IMR-90 (cell line): ENCODE measurements around the gene HDGFL3. TPM values are rescaled to one million over a fixed set of nuclear protein-coding genes. Genes with fewer than 3 reads are reported as not detected.
A peak's percentile ranks its signal among the peaks of the same experiment; 100 is the strongest.

Experiments used
- ATAC-seq: fragments of 200-7000 bp; cut with Tn5 transposase; 2 replicates; pipeline ENCODE4 v1.9.1; 2020; ENCODE audit warnings: low read depth, mild to moderate bottlenecking, moderate library complexity
- BruUV-seq: library from RNA; stranded (reverse); fragments of 400-500 nt; replicated peaks from 2 replicates; lab custom pipeline; 2021; lab: Mats Ljungman, UMichigan
- CTCF ChIA-PET: fragments of 300-600 bp; formaldehyde crosslinking; extraction: SDS; loops from one replicate; lab custom pipeline; 2021; ENCODE audit warnings: antibody characterized with exemption; lab: Yijun Ruan, JAX
- POLR2A ChIA-PET: fragments of 300-600 bp; sonication (Branson Sonifier 250); formaldehyde crosslinking; loops from one replicate; lab custom pipeline; 2022; ENCODE audit warnings: antibody characterized with exemption; ENCODE audit not compliant: unreplicated experiment; lab: Charles Lee
- DNase-seq: peaks from one replicate; pipeline ENCODE4 v3.0.0; 2013
- H2AFZ ChIP-seq: replicated peaks from 2 replicates; pipeline ENCODE3; 2013; ENCODE audit warnings: low read length, mild to moderate bottlenecking; ENCODE audit not compliant: poor library complexity
- H2AK5ac ChIP-seq: 2 replicates; pipeline ENCODE4 v1.6.1; 2013; ENCODE audit warnings: low read depth, low read length, inconsistent platforms
- H2AK9ac ChIP-seq: replicated peaks from 2 replicates; pipeline ENCODE3; 2013; ENCODE audit warnings: mild to moderate bottlenecking, low read depth, low read length, moderate library complexity; ENCODE audit not compliant: poor library complexity
- H2BK120ac ChIP-seq: 2 replicates; pipeline ENCODE4 v1.6.1; 2013; ENCODE audit warnings: low read depth, low read length, inconsistent platforms
- H2BK15ac ChIP-seq: 3 replicates; pipeline ENCODE4 v1.6.1; 2013; ENCODE audit warnings: low read depth, low read length, inconsistent platforms
- H2BK20ac ChIP-seq: 2 replicates; pipeline ENCODE4 v1.6.1; 2013; ENCODE audit warnings: low read depth, mild to moderate bottlenecking, inconsistent platforms, low read length, moderate library complexity
- H2BK5ac ChIP-seq: 2 replicates; pipeline ENCODE4 v1.6.1; 2013; ENCODE audit warnings: mild to moderate bottlenecking, low read depth, low read length, inconsistent platforms; ENCODE audit not compliant: poor library complexity, severe bottlenecking
- H3K14ac ChIP-seq: replicated peaks from 2 replicates; pipeline ENCODE4 v1.6.1; 2013; ENCODE audit warnings: low read depth, low read length, inconsistent platforms
- H3K18ac ChIP-seq: 2 replicates; pipeline ENCODE4 v1.6.1; 2013; ENCODE audit warnings: low read depth, low read length, control low read depth
- H3K23ac ChIP-seq: 2 replicates; pipeline ENCODE4 v1.6.1; 2013; ENCODE audit warnings: low read depth, low read length, inconsistent platforms
- H3K27ac ChIP-seq: 2 replicates; pipeline ENCODE4 v1.5.1; 2013; ENCODE audit warnings: mild to moderate bottlenecking, control low read depth, low read length; ENCODE audit not compliant: insufficient read depth
- H3K27me3 ChIP-seq: 2 replicates; pipeline ENCODE4 v1.6.1; 2013; ENCODE audit warnings: low read length; ENCODE audit not compliant: control insufficient read depth, insufficient read depth
- H3K36me3 ChIP-seq: 2 replicates; pipeline ENCODE4 v1.6.1; 2013; ENCODE audit warnings: low read length, mixed read lengths; ENCODE audit not compliant: control insufficient read depth, insufficient read depth
- H3K4ac ChIP-seq: 2 replicates; pipeline ENCODE4 v1.6.1; 2013; ENCODE audit warnings: low read depth, low read length, inconsistent platforms
- H3K4me1 ChIP-seq: 2 replicates; pipeline ENCODE4 v1.6.1; 2013; ENCODE audit warnings: low read length, mixed read lengths; ENCODE audit not compliant: control insufficient read depth, insufficient read depth
- H3K4me2 ChIP-seq: 2 replicates; pipeline ENCODE4 v1.6.1; 2013; ENCODE audit warnings: low read depth, mild to moderate bottlenecking, control low read depth, low read length, moderate library complexity
- H3K4me3 ChIP-seq: 2 replicates; pipeline ENCODE4 v1.5.1; 2013; ENCODE audit warnings: low read depth, mild to moderate bottlenecking, control low read depth, low read length, moderate library complexity; ENCODE audit not compliant: insufficient read depth
- H3K56ac ChIP-seq: 2 replicates; pipeline ENCODE4 v1.6.1; 2013; ENCODE audit warnings: low read length, inconsistent platforms; ENCODE audit not compliant: insufficient read depth; ENCODE audit errors: extremely low read depth
- H3K79me1 ChIP-seq, 2 experiments: 2 replicates each; pipeline ENCODE4 v1.6.1; 2013; ENCODE audit warnings: low read length in 2 of 2, inconsistent platforms in 1 of 2, low read depth in 1 of 2
- H3K9ac ChIP-seq: 2 replicates; pipeline ENCODE4 v1.6.1; 2013; ENCODE audit warnings: low read depth, low read length, control low read depth
- H3K9me1 ChIP-seq: 2 replicates; pipeline ENCODE4 v1.6.1; 2013; ENCODE audit warnings: low read length, inconsistent platforms; ENCODE audit not compliant: insufficient read depth
- H3K9me3 ChIP-seq: 2 replicates; pipeline ENCODE4 v1.6.1; 2013; ENCODE audit warnings: low read length; ENCODE audit not compliant: control insufficient read depth, insufficient read depth
- H4K20me1 ChIP-seq: 2 replicates; pipeline ENCODE4 v1.6.1; 2013; ENCODE audit warnings: low read length, inconsistent platforms; ENCODE audit not compliant: insufficient read depth
- H4K5ac ChIP-seq: 2 replicates; pipeline ENCODE4 v1.6.1; 2013; ENCODE audit warnings: mild to moderate bottlenecking, low read depth, low read length, control low read depth
- H4K8ac ChIP-seq, 2 experiments: 2 replicates each; pipeline ENCODE4 v1.6.1; 2013; ENCODE audit warnings: low read depth in 2 of 2, low read length in 2 of 2, control low read depth in 1 of 2, inconsistent platforms in 1 of 2
- H4K91ac ChIP-seq: 2 replicates; pipeline ENCODE4 v1.6.1; 2013; ENCODE audit warnings: low read depth, low read length, inconsistent platforms; ENCODE audit not compliant: insufficient read depth
- BHLHE40 ChIP-seq: fragments of 150-350 bp; IDR thresholded peaks from 2 replicates; pipeline ENCODE4 v1.6.1; 2016; ENCODE audit warnings: mild to moderate bottlenecking, low read depth, low read length
- CEBPB ChIP-seq: IDR thresholded peaks from 2 replicates; pipeline ENCODE4 v1.6.1; 2012; ENCODE audit warnings: low read depth, low read length, improper control_type of control experiment
- CHD1 ChIP-seq: IDR thresholded peaks from 2 replicates; pipeline ENCODE4 v1.6.1; 2012; ENCODE audit warnings: low read depth, low read length, improper control_type of control experiment
- FOS ChIP-seq: fragments of 150-350 bp; IDR thresholded peaks from 2 replicates; pipeline ENCODE4 v1.6.1; 2016; ENCODE audit warnings: low read depth, low read length
- MAFK ChIP-seq: IDR thresholded peaks from 2 replicates; pipeline ENCODE4 v1.6.1; 2012; ENCODE audit warnings: low read depth, low read length, improper control_type of control experiment
- MAZ ChIP-seq: IDR thresholded peaks from 2 replicates; pipeline ENCODE4 v1.6.1; 2012; ENCODE audit warnings: low read depth, mild to moderate bottlenecking, low read length, improper control_type of control experiment, moderate library complexity, borderline replicate concordance
- NFE2L2 ChIP-seq: fragments of 150-350 bp; IDR thresholded peaks from 2 replicates; pipeline ENCODE4 v1.6.1; 2016; ENCODE audit warnings: low read depth, mild to moderate bottlenecking, low read length
- POLR2A ChIP-seq: IDR thresholded peaks from 2 replicates; pipeline ENCODE4 v1.6.1; 2012; ENCODE audit warnings: mild to moderate bottlenecking, low read depth, low read length
- RAD21 ChIP-seq: IDR thresholded peaks from 2 replicates; pipeline ENCODE4 v1.6.1; 2012; ENCODE audit warnings: low read length, improper control_type of control experiment
- RCOR1 ChIP-seq: IDR thresholded peaks from 2 replicates; pipeline ENCODE4 v1.6.1; 2012; ENCODE audit warnings: mild to moderate bottlenecking, low read length, improper control_type of control experiment; ENCODE audit not compliant: insufficient replicate concordance
- RFX5 ChIP-seq: IDR thresholded peaks from 2 replicates; pipeline ENCODE4 v1.8.0; 2012; ENCODE audit warnings: low read depth, mild to moderate bottlenecking, low read length, moderate library complexity
- SMC3 ChIP-seq: fragments of 150-350 bp; IDR thresholded peaks from 2 replicates; pipeline ENCODE4 v1.6.1; 2016; ENCODE audit warnings: low read depth, mild to moderate bottlenecking, antibody characterized with exemption, low read length, moderate library complexity
- WGBS, 2 experiments: methylation state at CpG; one replicate each; pipeline versions ENCODE4 v1.1.5 to v1.1.7; 2013; ENCODE audit warnings: missing lambda C conversion rate in 2 of 2; ENCODE audit not compliant: insufficient read length in 1 of 2; ENCODE audit errors: extremely low coverage in 2 of 2; 5-methylcytosine and 5-hydroxymethylcytosine counted together
- dilution Hi-C: fragments of 300-500 bp; cut with HindIII; formaldehyde crosslinking; loops from one replicate; pipeline ENCODE4 v1.14.3; 2018; ENCODE audit warnings: low sequenced_read_pairs; ENCODE audit not compliant: unreplicated experiment
- in situ Hi-C: fragments of 300-500 bp; cut with MboI; formaldehyde crosslinking; loops from 3 replicates; pipeline ENCODE4 v1.14.3; 2019; ENCODE audit warnings: low sequenced_read_pairs, inconsistent platforms, mixed read lengths
- intact Hi-C: fragments of 100-400 bp; cut with micrococcal nuclease; formaldehyde crosslinking; loops from 2 replicates; pipeline ENCODE4 v1.10.0; 2022
- polyA plus RNA-seq, 3 experiments: library from polyadenylated mRNA; depleted of rRNA; stranded (reverse); fragments of >200 nt; gene quantifications; 2 replicates each; pipeline ENCODE4 v1.2.3, GENCODE V29; 2012; ENCODE audit warnings: low replicate concordance in 1 of 3
- total RNA-seq: library from RNA; depleted of rRNA; stranded (reverse); fragments of >200 nt; gene quantifications from 2 replicates; pipeline ENCODE4 v1.2.3, GENCODE V29; 2012
- TF ChIP-seq, protein P1 (sequence below): fragments of 150-350 bp; IDR thresholded peaks from 2 replicates; pipeline ENCODE4 v1.6.1; 2016; ENCODE audit warnings: low read depth, mild to moderate bottlenecking, low read length, moderate library complexity, borderline replicate concordance
- TF ChIP-seq, protein P2 (sequence below): fragments of 150-350 bp; IDR thresholded peaks from 2 replicates; pipeline ENCODE4 v1.6.1; 2017; ENCODE audit warnings: mild to moderate bottlenecking, antibody characterized with exemption, low read length, low read depth
- TF ChIP-seq, protein P3 (sequence below): conservative IDR thresholded peaks from 2 replicates; pipeline ENCODE4 v1.5.1; 2012; ENCODE audit warnings: mild to moderate bottlenecking, low read depth, low read length, improper control_type of control experiment

The HDGFL3 gene
- total and polyA plus RNA-seq, 2 of the 4 experiments (the other 2 are of a cell fraction), result 9.5 to 18.1 TPM

DNA sequence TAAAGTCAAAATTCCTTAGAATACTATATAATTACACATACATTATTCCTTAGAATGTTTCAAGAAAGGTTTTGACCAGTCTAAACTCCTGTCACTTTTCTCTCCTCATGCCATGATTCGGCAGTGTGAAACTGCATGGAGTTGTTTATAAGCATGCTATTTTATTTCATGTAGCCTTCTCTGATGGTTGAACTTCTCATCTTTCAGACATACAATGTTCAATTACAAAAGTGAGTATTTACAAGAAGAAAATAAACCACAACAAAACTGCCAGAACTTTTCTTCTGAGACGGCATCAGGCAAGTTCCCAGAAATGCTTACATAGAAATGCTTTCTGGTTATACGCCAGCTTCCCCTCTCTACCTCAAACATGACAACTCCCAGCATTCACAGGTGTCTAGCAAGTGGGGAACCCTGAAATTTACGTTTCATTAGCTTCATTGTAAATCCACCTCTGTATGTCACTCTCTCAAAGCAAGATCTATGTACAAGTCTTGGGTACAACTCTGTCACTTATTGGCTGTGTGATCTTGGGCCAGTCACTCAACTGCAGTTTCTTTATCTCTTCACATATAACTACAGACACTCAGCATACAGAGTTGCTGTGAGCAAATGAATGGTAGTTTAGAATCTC lies 42.7 kb downstream of the HDGFL3 start:
- Histone ChIP-seq H3K9me3 (peaks cover 5% of the 10 kb centered on the region), H3K4me1 (peaks cover 2% of the 10 kb centered on the region; the same call in 1 of the 2 replicates), H3K18ac (no peak overlapping the region; the same call in 1 of the 2 replicates), H2BK120ac (peak overlapping the region; percentile 38), H3K14ac (peak overlapping the region; percentile 20), H2BK5ac (peak overlapping the region; percentile 76), H3K9ac (no peak overlapping the region; the same call in 1 of the 2 replicates), H3K79me1 (peaks cover 28 to 61% of the 10 kb centered on the region in 2 experiments), H3K4me3 (no peak overlapping the region), H2BK20ac (peak overlapping the region; percentile 33; the same call in 1 of the 2 replicates), H4K20me1 (peaks cover 10% of the 10 kb centered on the region; the same call in 1 of the 2 replicates), H3K9me1 (0 out of 2 replicates have a peak, but pooled peaks cover 4% of the 10 kb centered on the region), H3K4ac (peak overlapping the region; percentile 42), H2AFZ (no peak overlapping the region), H3K23ac (peak overlapping the region; percentile 34), H3K4me2 (peak overlapping the region; percentile 50; the same call in 1 of the 2 replicates), H3K27me3 (no peaks in the 10 kb centered on the region), H3K36me3 (no peaks in the 10 kb centered on the region), H4K8ac (peak overlapping the region in 1 of 2 experiments; percentile 34; a peak in 2 of 4 replicates), H2AK5ac (no peak overlapping the region), H3K56ac (no peak overlapping the region), H4K91ac (no peak overlapping the region), H4K5ac (no peak overlapping the region), H3K27ac (no peak overlapping the region), H2BK15ac (peak overlapping the region; percentile 3; the same call in 1 of the 3 replicates), H2AK9ac (no peak overlapping the region)
- in situ Hi-C loops, result no loop called here
- DNase-seq, result no peak
- CTCF ChIA-PET, result no interaction called here
- ATAC-seq, result peak; percentile 70
- dilution Hi-C loops, result no loop called here
- POLR2A ChIA-PET, result no interaction called here
- BruUV-seq, result no TSS peak
- WGBS, 2 experiments, result 100% methylated on average over 1 of the region's 4 CpGs; no CpG with 5 or more reads in 1 of the 2 experiments
- intact Hi-C loops, result loop anchor here (5.0 kb wide), 1 partner anchor 37 kb away; no protein-coding TSS in a partner anchor
- TF ChIP-seq MAZ (no peak), FOS (no peak), NFE2L2 (no peak), MAFK (no peak), CEBPB (no peak), RFX5 (no peak), RAD21 (no peak), RCOR1 (no peak), POLR2A (no peak), SMC3 (no peak), CHD1 (no peak), BHLHE40 (no peak)
- TF ChIP-seq, protein P1, sequence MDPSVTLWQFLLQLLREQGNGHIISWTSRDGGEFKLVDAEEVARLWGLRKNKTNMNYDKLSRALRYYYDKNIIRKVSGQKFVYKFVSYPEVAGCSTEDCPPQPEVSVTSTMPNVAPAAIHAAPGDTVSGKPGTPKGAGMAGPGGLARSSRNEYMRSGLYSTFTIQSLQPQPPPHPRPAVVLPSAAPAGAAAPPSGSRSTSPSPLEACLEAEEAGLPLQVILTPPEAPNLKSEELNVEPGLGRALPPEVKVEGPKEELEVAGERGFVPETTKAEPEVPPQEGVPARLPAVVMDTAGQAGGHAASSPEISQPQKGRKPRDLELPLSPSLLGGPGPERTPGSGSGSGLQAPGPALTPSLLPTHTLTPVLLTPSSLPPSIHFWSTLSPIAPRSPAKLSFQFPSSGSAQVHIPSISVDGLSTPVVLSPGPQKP, result no peak
- TF ChIP-seq, protein P2, sequence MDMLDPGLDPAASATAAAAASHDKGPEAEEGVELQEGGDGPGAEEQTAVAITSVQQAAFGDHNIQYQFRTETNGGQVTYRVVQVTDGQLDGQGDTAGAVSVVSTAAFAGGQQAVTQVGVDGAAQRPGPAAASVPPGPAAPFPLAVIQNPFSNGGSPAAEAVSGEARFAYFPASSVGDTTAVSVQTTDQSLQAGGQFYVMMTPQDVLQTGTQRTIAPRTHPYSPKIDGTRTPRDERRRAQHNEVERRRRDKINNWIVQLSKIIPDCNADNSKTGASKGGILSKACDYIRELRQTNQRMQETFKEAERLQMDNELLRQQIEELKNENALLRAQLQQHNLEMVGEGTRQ, result no peak
- TF ChIP-seq, protein P3, sequence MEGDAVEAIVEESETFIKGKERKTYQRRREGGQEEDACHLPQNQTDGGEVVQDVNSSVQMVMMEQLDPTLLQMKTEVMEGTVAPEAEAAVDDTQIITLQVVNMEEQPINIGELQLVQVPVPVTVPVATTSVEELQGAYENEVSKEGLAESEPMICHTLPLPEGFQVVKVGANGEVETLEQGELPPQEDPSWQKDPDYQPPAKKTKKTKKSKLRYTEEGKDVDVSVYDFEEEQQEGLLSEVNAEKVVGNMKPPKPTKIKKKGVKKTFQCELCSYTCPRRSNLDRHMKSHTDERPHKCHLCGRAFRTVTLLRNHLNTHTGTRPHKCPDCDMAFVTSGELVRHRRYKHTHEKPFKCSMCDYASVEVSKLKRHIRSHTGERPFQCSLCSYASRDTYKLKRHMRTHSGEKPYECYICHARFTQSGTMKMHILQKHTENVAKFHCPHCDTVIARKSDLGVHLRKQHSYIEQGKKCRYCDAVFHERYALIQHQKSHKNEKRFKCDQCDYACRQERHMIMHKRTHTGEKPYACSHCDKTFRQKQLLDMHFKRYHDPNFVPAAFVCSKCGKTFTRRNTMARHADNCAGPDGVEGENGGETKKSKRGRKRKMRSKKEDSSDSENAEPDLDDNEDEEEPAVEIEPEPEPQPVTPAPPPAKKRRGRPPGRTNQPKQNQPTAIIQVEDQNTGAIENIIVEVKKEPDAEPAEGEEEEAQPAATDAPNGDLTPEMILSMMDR, result no peak
